ENCODE measurements around the gene LY6G6C. TPM values are rescaled to one million over a fixed set of nuclear protein-coding genes. Genes with fewer than 3 reads are reported as not detected.
A peak's percentile ranks its signal among the peaks of the same experiment; 100 is the strongest.

The LY6G6C gene
- total and polyA plus RNA-seq, 8 donors: 0.17 to 0.75 (median 0.43) TPM; not detected in 2

DNA sequence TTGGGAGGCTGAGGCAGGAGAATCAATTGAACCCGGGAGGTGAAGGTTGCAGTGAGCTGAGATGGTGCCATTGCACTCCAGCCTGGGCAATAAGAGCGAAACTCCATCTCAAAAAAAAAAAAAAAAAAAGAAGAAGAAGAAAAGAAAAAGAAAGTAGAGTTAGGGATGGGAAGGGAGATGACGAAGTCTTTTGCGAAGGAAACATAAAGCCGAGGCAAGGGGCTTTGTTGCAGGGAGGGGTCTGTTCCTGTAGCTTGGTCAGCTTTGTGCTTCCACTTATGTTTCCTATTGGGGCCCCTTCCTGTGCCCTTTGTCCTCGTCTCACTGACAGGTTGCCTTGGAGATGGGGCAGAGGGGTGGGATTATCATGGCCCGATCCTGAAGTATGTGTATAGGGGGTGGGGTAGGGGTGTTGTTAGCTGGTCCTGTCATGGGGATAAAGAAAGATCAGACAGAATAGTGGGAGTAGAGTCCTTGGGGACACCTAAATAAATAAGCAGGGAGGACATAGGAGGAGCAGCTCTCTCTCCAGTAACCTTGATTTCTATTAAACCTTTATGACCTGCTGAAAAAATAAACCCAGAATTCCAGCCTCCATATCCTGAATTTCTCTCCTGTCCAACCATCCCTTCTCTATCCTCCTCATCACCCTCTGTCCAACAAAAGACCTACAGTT, 15.9 kb upstream of the LY6G6C start:
- no peak for TF ChIP-seq CTCF (IDR thresholded peaks at IDR 0.05)
- peaks cover 4 to 18% of the 10 kb centered on the region in 2 donors for H3K36me3 ChIP-seq
- peak overlapping the region; percentile 93 to 97 for H3K27ac ChIP-seq
- H3K4me1 ChIP-seq: peaks cover 33 to 61% of the 10 kb centered on the region in 2 donors
- no peak for ATAC-seq
- DNase-seq: peak in 1 of 4 donors; percentile 62
- H3K9me3 ChIP-seq: no peaks in the 10 kb centered on the region
- intact Hi-C loops (cut with DNase I): no loop called here
- no peaks in the 10 kb centered on the region for H3K27me3 ChIP-seq
- peak overlapping the region in 1 of 2 donors; percentile 97 for H3K4me3 ChIP-seq

GRCh38 chr6:31736768-31737314, 15.3 kb upstream of the LY6G6C start:
- no peaks in the 10 kb centered on the region for H3K27me3 ChIP-seq
- intact Hi-C loops (cut with DNase I): no loop called here
- ATAC-seq: no peak
- peaks cover 33 to 67% of the 10 kb centered on the region in 2 donors for H3K4me1 ChIP-seq
- no peak for DNase-seq
- H3K36me3 ChIP-seq: peaks cover 4 to 24% of the 10 kb centered on the region in 2 donors
- peak overlapping the region; percentile 78 to 97 for H3K4me3 ChIP-seq
- TF ChIP-seq CTCF (IDR thresholded peaks at IDR 0.05): no peak
- peak overlapping the region; percentile 93 to 97 for H3K27ac ChIP-seq
- no peaks in the 10 kb centered on the region for H3K9me3 ChIP-seq

- H3K27me3 ChIP-seq: no peaks in the 10 kb centered on the region
- DNase-seq (peak; percentile 74 to 97 (median 90)), ATAC-seq (peak; percentile 66)
- TF ChIP-seq CTCF (IDR thresholded peaks at IDR 0.05): no peak
- peaks cover 33 to 73% of the 10 kb centered on the region in 2 donors for H3K4me1 ChIP-seq
- intact Hi-C loops (cut with DNase I): no loop called here
- H3K4me3 ChIP-seq: peak within 1 kb of the TSS; percentile 78 to 97
- peaks cover 4 to 31% of the 10 kb centered on the region in 2 donors for H3K36me3 ChIP-seq
- H3K9me3 ChIP-seq: no peaks in the 10 kb centered on the region
- H3K27ac ChIP-seq: peak within 1 kb of the TSS; percentile 93 to 97
Observed at GRCh38 chr6:31736021-31736767, 14.6 kb upstream of the LY6G6C start, which contains the start of gene CLIC1. Gene CLIC1, minus strand, starts transcription at chr6:31736530. Its CDS starts 230 bp downstream, at chr6:31736300.

DNA sequence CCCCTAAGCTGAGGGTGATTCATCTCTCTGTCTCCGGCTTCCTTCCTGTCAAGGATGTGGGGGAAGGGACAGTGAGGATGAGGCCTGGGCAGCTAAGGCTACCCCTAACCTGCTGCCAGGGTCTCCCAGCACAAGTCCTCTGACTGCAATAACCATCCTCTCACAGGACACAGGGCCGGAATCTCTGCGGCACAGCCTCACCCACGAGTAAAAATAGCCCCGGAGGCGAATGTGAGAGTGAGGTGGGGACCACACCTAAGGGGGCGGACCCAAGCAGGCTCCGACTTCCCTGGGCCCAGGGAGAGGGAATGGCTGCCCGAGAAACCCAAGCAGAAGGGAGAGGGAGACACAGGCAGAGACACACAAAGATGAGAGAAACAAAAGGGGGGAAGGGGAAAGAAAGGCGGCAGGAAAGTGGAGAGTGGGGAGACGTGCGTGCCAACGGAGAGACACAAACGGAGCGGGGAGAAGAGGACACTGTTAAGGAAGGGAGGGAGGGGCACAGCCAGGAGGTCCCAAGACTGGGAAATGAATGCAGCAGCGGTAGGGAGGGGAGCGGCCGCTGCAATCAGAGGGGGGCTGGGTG, 13.4 kb upstream of the LY6G6C start:
- peak in 2 of 4 donors; percentile 66 to 81 for DNase-seq
- Histone ChIP-seq H3K27me3 (no peaks in the 10 kb centered on the region), H3K36me3 (peaks cover 4 to 42% of the 10 kb centered on the region in 2 donors), H3K27ac (peak overlapping the region; percentile 93 to 97), H3K9me3 (no peaks in the 10 kb centered on the region), H3K4me3 (peak overlapping the region; percentile 78 to 97), H3K4me1 (peaks cover 32 to 77% of the 10 kb centered on the region in 2 donors)
- ATAC-seq: peak; percentile 14
- intact Hi-C loops (cut with DNase I): no loop called here
- no peak for TF ChIP-seq CTCF (IDR thresholded peaks at IDR 0.05)
